ENCODE measurements around the gene FOXM1. TPM values are rescaled to one million over a fixed set of nuclear protein-coding genes. Genes with fewer than 3 reads are reported as not detected.

The FOXM1 gene
- total RNA-seq, 1 donor from 2014 or later, result 38.2 TPM

GRCh38 chr12:2857021-2857431, 19.9 kb downstream of the FOXM1 start, which contains the start of gene TEX52:
TSS of gene TEX52 (minus strand) at chr12:2857039. CDS start at chr12:2857026, 13 bp downstream.
- TF ChIP-seq EZH2 (IDR thresholded peaks at IDR 0.05) (no peak), CTCF (IDR thresholded peaks at IDR 0.05) (no peak), EZH2phosphoT487 (IDR thresholded peaks at IDR 0.05) (no peak)
- Mint-ChIP-seq H3K27me3 (ENCODE audit: insufficient read depth, low read depth) (peaks cover 11% of the 10 kb centered on the region), H3K4me1 (peaks cover 20% of the 10 kb centered on the region), H3K4me3 (peak within 1 kb of the TSS; percentile 41), H3K27ac (peak within 1 kb of the TSS; percentile 78), H3K9me3 (no peaks in the 10 kb centered on the region), H3K36me3 (peaks cover 24% of the 10 kb centered on the region)
- peaks cover 25% of the 10 kb centered on the region for H3K4me1 ChIP-seq
- H3K4me2 ChIP-seq, result peak within 1 kb of the TSS; percentile 27
- H3K27me3 ChIP-seq, result peaks cover 5% of the 10 kb centered on the region
- peaks cover 25% of the 10 kb centered on the region for H4K20me1 ChIP-seq (ENCODE audit: low read depth)
- no peaks in the 10 kb centered on the region for H3K79me2 ChIP-seq (ENCODE audit: low read depth)
- H3K4me3 ChIP-seq, result no peak within 1 kb of the TSS
- H3K9me3 ChIP-seq (ENCODE audit: low read depth), result no peaks in the 10 kb centered on the region
- H3F3A ChIP-seq (ENCODE audit: low read depth), result peaks cover 36% of the 10 kb centered on the region
- peaks cover 15% of the 10 kb centered on the region for H3K36me3 ChIP-seq
- no peak within 1 kb of the TSS for H3K9ac ChIP-seq
- DNase-seq (ENCODE audit: low spot score), result peak; percentile 84
- H2AFZ ChIP-seq (replicated peaks), result no peak within 1 kb of the TSS
- no peak within 1 kb of the TSS for H3K27ac ChIP-seq

- Histone ChIP-seq H3K4me2 (no peak overlapping the region), H4K20me1 (ENCODE audit: low read depth) (peaks cover 25% of the 10 kb centered on the region), H3K9ac (no peak overlapping the region), H3K4me1 (peaks cover 25% of the 10 kb centered on the region), H3K27ac (no peak overlapping the region), H2AFZ (replicated peaks) (no peak overlapping the region), H3K36me3 (peaks cover 9% of the 10 kb centered on the region), H3K27me3 (peaks cover 5% of the 10 kb centered on the region), H3K4me3 (no peak overlapping the region), H3K79me2 (ENCODE audit: low read depth) (no peaks in the 10 kb centered on the region), H3F3A (ENCODE audit: low read depth) (peaks cover 36% of the 10 kb centered on the region), H3K9me3 (ENCODE audit: low read depth) (no peaks in the 10 kb centered on the region)
- H3K4me1 Mint-ChIP-seq, result peaks cover 20% of the 10 kb centered on the region
- peaks cover 11% of the 10 kb centered on the region for H3K27me3 Mint-ChIP-seq (ENCODE audit: insufficient read depth, low read depth)
- no peak for TF ChIP-seq EZH2phosphoT487 (IDR thresholded peaks at IDR 0.05)
- no peaks in the 10 kb centered on the region for H3K9me3 Mint-ChIP-seq
- DNase-seq (ENCODE audit: low spot score), result no peak
- H3K27ac Mint-ChIP-seq, result no peak overlapping the region
- no peak overlapping the region for H3K4me3 Mint-ChIP-seq
- H3K36me3 Mint-ChIP-seq, result peaks cover 20% of the 10 kb centered on the region
Observed at GRCh38 chr12:2856051-2856450, 20.9 kb downstream of the FOXM1 start.

- H3K9me3 Mint-ChIP-seq, result no peaks in the 10 kb centered on the region
- Histone ChIP-seq H3K4me1 (peaks cover 25% of the 10 kb centered on the region), H3K36me3 (peaks cover 8% of the 10 kb centered on the region), H3F3A (ENCODE audit: low read depth) (peaks cover 35% of the 10 kb centered on the region), H4K20me1 (ENCODE audit: low read depth) (peaks cover 25% of the 10 kb centered on the region), H3K27ac (no peak overlapping the region), H3K79me2 (ENCODE audit: low read depth) (no peaks in the 10 kb centered on the region), H2AFZ (replicated peaks) (no peak overlapping the region), H3K4me2 (no peak overlapping the region), H3K27me3 (peaks cover 5% of the 10 kb centered on the region), H3K9me3 (ENCODE audit: low read depth) (no peaks in the 10 kb centered on the region), H3K9ac (no peak overlapping the region), H3K4me3 (no peak overlapping the region)
- no peak overlapping the region for H3K27ac Mint-ChIP-seq
- peaks cover 20% of the 10 kb centered on the region for H3K36me3 Mint-ChIP-seq
- H3K4me1 Mint-ChIP-seq, result peaks cover 20% of the 10 kb centered on the region
- H3K4me3 Mint-ChIP-seq, result no peak overlapping the region
- H3K27me3 Mint-ChIP-seq (ENCODE audit: insufficient read depth, low read depth), result peaks cover 11% of the 10 kb centered on the region
- TF ChIP-seq CTCF (IDR thresholded peaks at IDR 0.05) (no peak), EZH2phosphoT487 (IDR thresholded peaks at IDR 0.05) (no peak), EZH2 (IDR thresholded peaks at IDR 0.05) (no peak)
- no peak for DNase-seq (ENCODE audit: low spot score)
Observed at GRCh38 chr12:2855546-2855945, 21.4 kb downstream of the FOXM1 start.

GRCh38 chr12:2854669-2855453, 22.1 kb downstream of the FOXM1 start:
- Histone ChIP-seq H3K36me3 (peaks cover 5% of the 10 kb centered on the region), H3K27ac (no peak overlapping the region), H3K9ac (no peak overlapping the region), H3K9me3 (ENCODE audit: low read depth) (no peaks in the 10 kb centered on the region), H3K79me2 (ENCODE audit: low read depth) (no peaks in the 10 kb centered on the region), H3K4me1 (peaks cover 25% of the 10 kb centered on the region), H2AFZ (replicated peaks) (no peak overlapping the region), H3F3A (ENCODE audit: low read depth) (peaks cover 28% of the 10 kb centered on the region), H4K20me1 (ENCODE audit: low read depth) (peaks cover 25% of the 10 kb centered on the region), H3K4me2 (no peak overlapping the region), H3K27me3 (peaks cover 5% of the 10 kb centered on the region), H3K4me3 (no peak overlapping the region)
- H3K4me1 Mint-ChIP-seq, result peaks cover 22% of the 10 kb centered on the region
- TF ChIP-seq EZH2phosphoT487 (IDR thresholded peaks at IDR 0.05), result no peak
- TF ChIP-seq CTCF (IDR thresholded peaks at IDR 0.05), result no peak
- TF ChIP-seq EZH2 (IDR thresholded peaks at IDR 0.05), result no peak
- DNase-seq (ENCODE audit: low spot score), result no peak
- H3K27ac Mint-ChIP-seq, result no peak overlapping the region
- H3K36me3 Mint-ChIP-seq, result peaks cover 14% of the 10 kb centered on the region
- peaks cover 11% of the 10 kb centered on the region for H3K27me3 Mint-ChIP-seq (ENCODE audit: insufficient read depth, low read depth)
- no peak overlapping the region for H3K4me3 Mint-ChIP-seq
- no peaks in the 10 kb centered on the region for H3K9me3 Mint-ChIP-seq
